ENCODE measurements around the gene CNR1. TPM values are rescaled to one million over a fixed set of nuclear protein-coding genes. Genes with fewer than 3 reads are reported as not detected.

Gene CNR1
- total RNA-seq, 1 experiment from 2014 or later: 0.48 TPM

DNA sequence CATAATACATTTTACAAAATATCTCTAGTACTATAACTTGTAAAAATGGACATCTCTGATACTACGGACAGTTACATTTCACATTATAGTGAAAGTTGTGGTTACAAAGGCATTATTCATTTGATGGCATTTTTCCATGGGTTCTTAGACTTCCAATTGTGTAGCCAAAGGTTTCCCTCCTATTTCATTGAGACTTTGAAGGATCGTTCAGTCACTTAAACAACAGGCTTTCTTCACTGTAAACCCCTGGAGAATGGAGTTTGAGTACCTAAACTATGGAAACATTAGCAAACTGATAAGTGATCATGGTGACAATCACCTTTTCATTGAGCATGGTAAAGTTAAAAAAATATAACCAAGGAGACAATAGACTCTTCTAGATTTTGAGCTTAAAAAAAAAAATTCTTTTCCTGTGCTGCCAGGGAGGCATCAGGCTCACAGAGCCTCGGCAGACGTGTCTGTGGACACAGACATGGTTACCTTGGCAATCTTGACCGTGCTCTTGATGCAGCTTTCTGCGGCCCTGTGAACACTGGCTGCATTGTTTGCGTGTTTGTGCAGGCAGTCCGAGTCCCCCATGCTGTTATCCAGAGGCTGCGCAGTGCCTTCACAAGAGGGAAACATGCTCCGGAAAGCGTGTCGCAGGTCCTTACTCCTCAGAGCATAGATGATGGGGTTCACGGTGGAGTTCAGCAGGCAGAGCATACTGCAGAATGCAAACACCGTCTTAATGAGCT is 22.6 kb downstream of the CNR1 start:
- POLR2A ChIA-PET: no interaction called here
- CTCF ChIA-PET: no interaction called here
- no peak overlapping the region for H3K27ac Mint-ChIP-seq
- no peak for ATAC-seq
- H3K4me3 Mint-ChIP-seq: no peak overlapping the region
- H3K27me3 Mint-ChIP-seq (ENCODE audit: low read depth): no peaks in the 10 kb centered on the region
- H3K36me3 Mint-ChIP-seq: no peaks in the 10 kb centered on the region
- DNase-seq (ENCODE audit: low spot score): no peak
- H3K4me1 Mint-ChIP-seq: peaks cover 12% of the 10 kb centered on the region
- peaks cover 8% of the 10 kb centered on the region for H3K9me3 Mint-ChIP-seq
- TF ChIP-seq, protein P1, sequence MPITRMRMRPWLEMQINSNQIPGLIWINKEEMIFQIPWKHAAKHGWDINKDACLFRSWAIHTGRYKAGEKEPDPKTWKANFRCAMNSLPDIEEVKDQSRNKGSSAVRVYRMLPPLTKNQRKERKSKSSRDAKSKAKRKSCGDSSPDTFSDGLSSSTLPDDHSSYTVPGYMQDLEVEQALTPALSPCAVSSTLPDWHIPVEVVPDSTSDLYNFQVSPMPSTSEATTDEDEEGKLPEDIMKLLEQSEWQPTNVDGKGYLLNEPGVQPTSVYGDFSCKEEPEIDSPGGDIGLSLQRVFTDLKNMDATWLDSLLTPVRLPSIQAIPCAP (CRISPR knock-in tag; IDR thresholded peaks at IDR 0.05): no peak
- TF ChIP-seq FOXJ3 (CRISPR knock-in tag; IDR thresholded peaks at IDR 0.05; ENCODE audit: borderline replicate concordance) (no peak), ZNF138 (CRISPR knock-in tag; conservative IDR thresholded peaks at IDR 0.05) (no peak), ETV6 (CRISPR knock-in tag; IDR thresholded peaks at IDR 0.05) (no peak), TP53 (CRISPR knock-in tag; IDR thresholded peaks at IDR 0.05) (no peak), GTF2I (CRISPR knock-in tag; conservative IDR thresholded peaks at IDR 0.05) (no peak), MYBL2 (CRISPR knock-in tag; IDR thresholded peaks at IDR 0.05) (no peak), ZNF232 (CRISPR knock-in tag; IDR thresholded peaks at IDR 0.05) (no peak), ZNF317 (CRISPR knock-in tag; IDR thresholded peaks at IDR 0.05; ENCODE audit: borderline replicate concordance, low read depth) (no peak), RELA (CRISPR knock-in tag; IDR thresholded peaks at IDR 0.05; ENCODE audit: borderline replicate concordance) (no peak)
- TF ChIP-seq, protein P2, sequence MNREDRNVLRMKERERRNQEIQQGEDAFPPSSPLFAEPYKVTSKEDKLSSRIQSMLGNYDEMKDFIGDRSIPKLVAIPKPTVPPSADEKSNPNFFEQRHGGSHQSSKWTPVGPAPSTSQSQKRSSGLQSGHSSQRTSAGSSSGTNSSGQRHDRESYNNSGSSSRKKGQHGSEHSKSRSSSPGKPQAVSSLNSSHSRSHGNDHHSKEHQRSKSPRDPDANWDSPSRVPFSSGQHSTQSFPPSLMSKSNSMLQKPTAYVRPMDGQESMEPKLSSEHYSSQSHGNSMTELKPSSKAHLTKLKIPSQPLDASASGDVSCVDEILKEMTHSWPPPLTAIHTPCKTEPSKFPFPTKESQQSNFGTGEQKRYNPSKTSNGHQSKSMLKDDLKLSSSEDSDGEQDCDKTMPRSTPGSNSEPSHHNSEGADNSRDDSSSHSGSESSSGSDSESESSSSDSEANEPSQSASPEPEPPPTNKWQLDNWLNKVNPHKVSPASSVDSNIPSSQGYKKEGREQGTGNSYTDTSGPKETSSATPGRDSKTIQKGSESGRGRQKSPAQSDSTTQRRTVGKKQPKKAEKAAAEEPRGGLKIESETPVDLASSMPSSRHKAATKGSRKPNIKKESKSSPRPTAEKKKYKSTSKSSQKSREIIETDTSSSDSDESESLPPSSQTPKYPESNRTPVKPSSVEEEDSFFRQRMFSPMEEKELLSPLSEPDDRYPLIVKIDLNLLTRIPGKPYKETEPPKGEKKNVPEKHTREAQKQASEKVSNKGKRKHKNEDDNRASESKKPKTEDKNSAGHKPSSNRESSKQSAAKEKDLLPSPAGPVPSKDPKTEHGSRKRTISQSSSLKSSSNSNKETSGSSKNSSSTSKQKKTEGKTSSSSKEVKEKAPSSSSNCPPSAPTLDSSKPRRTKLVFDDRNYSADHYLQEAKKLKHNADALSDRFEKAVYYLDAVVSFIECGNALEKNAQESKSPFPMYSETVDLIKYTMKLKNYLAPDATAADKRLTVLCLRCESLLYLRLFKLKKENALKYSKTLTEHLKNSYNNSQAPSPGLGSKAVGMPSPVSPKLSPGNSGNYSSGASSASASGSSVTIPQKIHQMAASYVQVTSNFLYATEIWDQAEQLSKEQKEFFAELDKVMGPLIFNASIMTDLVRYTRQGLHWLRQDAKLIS (CRISPR knock-in tag; IDR thresholded peaks at IDR 0.05; ENCODE audit: borderline replicate concordance): no peak
- TF ChIP-seq, protein P3, sequence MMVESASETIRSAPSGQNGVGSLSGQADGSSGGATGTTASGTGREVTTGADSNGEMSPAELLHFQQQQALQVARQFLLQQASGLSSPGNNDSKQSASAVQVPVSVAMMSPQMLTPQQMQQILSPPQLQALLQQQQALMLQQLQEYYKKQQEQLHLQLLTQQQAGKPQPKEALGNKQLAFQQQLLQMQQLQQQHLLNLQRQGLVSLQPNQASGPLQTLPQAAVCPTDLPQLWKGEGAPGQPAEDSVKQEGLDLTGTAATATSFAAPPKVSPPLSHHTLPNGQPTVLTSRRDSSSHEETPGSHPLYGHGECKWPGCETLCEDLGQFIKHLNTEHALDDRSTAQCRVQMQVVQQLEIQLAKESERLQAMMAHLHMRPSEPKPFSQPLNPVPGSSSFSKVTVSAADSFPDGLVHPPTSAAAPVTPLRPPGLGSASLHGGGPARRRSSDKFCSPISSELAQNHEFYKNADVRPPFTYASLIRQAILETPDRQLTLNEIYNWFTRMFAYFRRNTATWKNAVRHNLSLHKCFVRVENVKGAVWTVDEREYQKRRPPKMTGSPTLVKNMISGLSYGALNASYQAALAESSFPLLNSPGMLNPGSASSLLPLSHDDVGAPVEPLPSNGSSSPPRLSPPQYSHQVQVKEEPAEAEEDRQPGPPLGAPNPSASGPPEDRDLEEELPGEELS (CRISPR knock-in tag; IDR thresholded peaks at IDR 0.05): no peak

DNA sequence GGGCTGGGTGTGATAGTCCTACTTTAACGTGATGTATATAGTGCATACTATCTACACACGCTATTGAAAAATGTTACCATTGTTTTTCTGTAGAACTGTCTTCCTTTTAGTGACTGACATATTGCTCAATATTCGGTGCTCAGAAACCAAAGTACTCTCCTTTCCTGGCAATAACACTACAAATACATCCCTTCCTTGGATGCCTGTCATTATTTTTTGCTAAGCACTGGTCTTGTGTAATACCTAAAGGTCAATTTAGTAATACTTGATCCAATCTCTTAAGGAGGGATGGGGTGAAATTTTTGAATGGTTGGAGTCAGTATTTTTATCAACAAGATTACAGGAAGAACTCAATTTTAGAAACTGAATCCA is 23.9 kb downstream of the CNR1 start:
- POLR2A ChIA-PET: no interaction called here
- no peak for ATAC-seq
- no peaks in the 10 kb centered on the region for H3K36me3 Mint-ChIP-seq
- H3K4me3 Mint-ChIP-seq: no peak overlapping the region
- CTCF ChIA-PET: no interaction called here
- no peak for DNase-seq (ENCODE audit: low spot score)
- peaks cover 12% of the 10 kb centered on the region for H3K4me1 Mint-ChIP-seq
- no peaks in the 10 kb centered on the region for H3K27me3 Mint-ChIP-seq (ENCODE audit: low read depth)
- peaks cover 8% of the 10 kb centered on the region for H3K9me3 Mint-ChIP-seq
- H3K27ac Mint-ChIP-seq: no peak overlapping the region
- TF ChIP-seq NR3C1 (CRISPR knock-in tag; conservative IDR thresholded peaks at IDR 0.05; ENCODE audit: low read depth): no peak
- no peak for TF ChIP-seq NR1H2 (CRISPR knock-in tag; IDR thresholded peaks at IDR 0.05)
- TF ChIP-seq TEAD4 (CRISPR knock-in tag; IDR thresholded peaks at IDR 0.05): no peak
- TF ChIP-seq, protein P3 (CRISPR knock-in tag; IDR thresholded peaks at IDR 0.05): no peak
- TF ChIP-seq, protein P4, sequence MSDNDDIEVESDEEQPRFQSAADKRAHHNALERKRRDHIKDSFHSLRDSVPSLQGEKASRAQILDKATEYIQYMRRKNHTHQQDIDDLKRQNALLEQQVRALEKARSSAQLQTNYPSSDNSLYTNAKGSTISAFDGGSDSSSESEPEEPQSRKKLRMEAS (CRISPR knock-in tag; IDR thresholded peaks at IDR 0.05): no peak
- TF ChIP-seq, protein P5, sequence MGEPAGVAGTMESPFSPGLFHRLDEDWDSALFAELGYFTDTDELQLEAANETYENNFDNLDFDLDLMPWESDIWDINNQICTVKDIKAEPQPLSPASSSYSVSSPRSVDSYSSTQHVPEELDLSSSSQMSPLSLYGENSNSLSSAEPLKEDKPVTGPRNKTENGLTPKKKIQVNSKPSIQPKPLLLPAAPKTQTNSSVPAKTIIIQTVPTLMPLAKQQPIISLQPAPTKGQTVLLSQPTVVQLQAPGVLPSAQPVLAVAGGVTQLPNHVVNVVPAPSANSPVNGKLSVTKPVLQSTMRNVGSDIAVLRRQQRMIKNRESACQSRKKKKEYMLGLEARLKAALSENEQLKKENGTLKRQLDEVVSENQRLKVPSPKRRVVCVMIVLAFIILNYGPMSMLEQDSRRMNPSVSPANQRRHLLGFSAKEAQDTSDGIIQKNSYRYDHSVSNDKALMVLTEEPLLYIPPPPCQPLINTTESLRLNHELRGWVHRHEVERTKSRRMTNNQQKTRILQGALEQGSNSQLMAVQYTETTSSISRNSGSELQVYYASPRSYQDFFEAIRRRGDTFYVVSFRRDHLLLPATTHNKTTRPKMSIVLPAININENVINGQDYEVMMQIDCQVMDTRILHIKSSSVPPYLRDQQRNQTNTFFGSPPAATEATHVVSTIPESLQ (CRISPR knock-in tag; IDR thresholded peaks at IDR 0.05): no peak
- TF ChIP-seq, protein P6, sequence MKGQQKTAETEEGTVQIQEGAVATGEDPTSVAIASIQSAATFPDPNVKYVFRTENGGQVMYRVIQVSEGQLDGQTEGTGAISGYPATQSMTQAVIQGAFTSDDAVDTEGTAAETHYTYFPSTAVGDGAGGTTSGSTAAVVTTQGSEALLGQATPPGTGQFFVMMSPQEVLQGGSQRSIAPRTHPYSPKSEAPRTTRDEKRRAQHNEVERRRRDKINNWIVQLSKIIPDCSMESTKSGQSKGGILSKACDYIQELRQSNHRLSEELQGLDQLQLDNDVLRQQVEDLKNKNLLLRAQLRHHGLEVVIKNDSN (CRISPR knock-in tag; IDR thresholded peaks at IDR 0.05): no peak
- TF ChIP-seq ESRRA (CRISPR knock-in tag; IDR thresholded peaks at IDR 0.05; ENCODE audit: borderline replicate concordance): no peak
- TF ChIP-seq, protein P7, sequence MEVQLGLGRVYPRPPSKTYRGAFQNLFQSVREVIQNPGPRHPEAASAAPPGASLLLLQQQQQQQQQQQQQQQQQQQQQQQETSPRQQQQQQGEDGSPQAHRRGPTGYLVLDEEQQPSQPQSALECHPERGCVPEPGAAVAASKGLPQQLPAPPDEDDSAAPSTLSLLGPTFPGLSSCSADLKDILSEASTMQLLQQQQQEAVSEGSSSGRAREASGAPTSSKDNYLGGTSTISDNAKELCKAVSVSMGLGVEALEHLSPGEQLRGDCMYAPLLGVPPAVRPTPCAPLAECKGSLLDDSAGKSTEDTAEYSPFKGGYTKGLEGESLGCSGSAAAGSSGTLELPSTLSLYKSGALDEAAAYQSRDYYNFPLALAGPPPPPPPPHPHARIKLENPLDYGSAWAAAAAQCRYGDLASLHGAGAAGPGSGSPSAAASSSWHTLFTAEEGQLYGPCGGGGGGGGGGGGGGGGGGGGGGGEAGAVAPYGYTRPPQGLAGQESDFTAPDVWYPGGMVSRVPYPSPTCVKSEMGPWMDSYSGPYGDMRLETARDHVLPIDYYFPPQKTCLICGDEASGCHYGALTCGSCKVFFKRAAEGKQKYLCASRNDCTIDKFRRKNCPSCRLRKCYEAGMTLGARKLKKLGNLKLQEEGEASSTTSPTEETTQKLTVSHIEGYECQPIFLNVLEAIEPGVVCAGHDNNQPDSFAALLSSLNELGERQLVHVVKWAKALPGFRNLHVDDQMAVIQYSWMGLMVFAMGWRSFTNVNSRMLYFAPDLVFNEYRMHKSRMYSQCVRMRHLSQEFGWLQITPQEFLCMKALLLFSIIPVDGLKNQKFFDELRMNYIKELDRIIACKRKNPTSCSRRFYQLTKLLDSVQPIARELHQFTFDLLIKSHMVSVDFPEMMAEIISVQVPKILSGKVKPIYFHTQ (CRISPR knock-in tag; IDR thresholded peaks at IDR 0.05): no peak

All from WTC11 (cell line).